ENCODE measurements around the gene SFPQ. TPM values are rescaled to one million over a fixed set of nuclear protein-coding genes. Genes with fewer than 3 reads are reported as not detected.
"Not testable (repeated sequence)": the region's sequence is repeated elsewhere in the genome, so short reads cannot be mapped to it uniquely, and the experiment has no call there.

SFPQ gene
- total and polyA plus RNA-seq, 2 donors (not counting 1 experiment from before 2014, with no cell fraction given), result 192 to 411 TPM

GRCh38 chr1:35137590-35137989 lies 55.4 kb downstream of the SFPQ start:
- H3K79me2 ChIP-seq (ENCODE audit: control insufficient read depth, insufficient read depth, low read length); CTCF ChIA-PET; H3K9me3 ChIP-seq (ENCODE audit: control extremely low read depth in 1 of 3, control insufficient read depth in 2 of 3, insufficient read depth in 1 of 3, low read length in 2 of 3); H3K27ac Mint-ChIP-seq; H3K27me3 ChIP-seq (replicated peaks in 1 of 4; ENCODE audit: control extremely low read depth in 1 of 4, control insufficient read depth in 3 of 4, insufficient read depth in 4 of 4, low read length in 3 of 4); POLR2A ChIA-PET; H3K9ac ChIP-seq (ENCODE audit: low read length); H3K4me1 Mint-ChIP-seq; H2AFZ ChIP-seq (ENCODE audit: insufficient read depth, low read depth, low read length, poor library complexity, severe bottlenecking); H4K20me1 ChIP-seq (ENCODE audit: control insufficient read depth, insufficient read depth, low read length, poor library complexity, severe bottlenecking); H3K36me3 ChIP-seq (replicated peaks in 1 of 2; ENCODE audit: control extremely low read depth in 1 of 2, control insufficient read depth in 1 of 2, extremely low read depth in 1 of 2, insufficient read depth in 2 of 2, low read length in 1 of 2); DNase-seq; H3K9me3 Mint-ChIP-seq (ENCODE audit: insufficient read depth); H3K27ac ChIP-seq (ENCODE audit: low read length in 2 of 2); H3K4me3 Mint-ChIP-seq; ATAC-seq (ENCODE audit: low read depth); intact Hi-C loops (cut with micrococcal nuclease); H3K4me2 ChIP-seq (replicated peaks; ENCODE audit: low read depth, low read length, poor library complexity, severe bottlenecking); H3K4me1 ChIP-seq (ENCODE audit: control insufficient read depth in 2 of 2, insufficient read depth in 2 of 2, low read length in 2 of 2); H3K4me3 ChIP-seq (ENCODE audit: control extremely low read depth in 1 of 5, extremely low read depth in 1 of 5, insufficient read depth in 1 of 5, low read depth in 2 of 5, low read length in 4 of 5): not testable (repeated sequence)
- 98% methylated on average over 5 of the region's 5 CpGs for WGBS (ENCODE audit: insufficient coverage)
- H3K27me3 Mint-ChIP-seq, result peaks cover 18% of the 10 kb centered on the region

GRCh38 chr1:35136780-35137179 lies 56.2 kb downstream of the SFPQ start:
- CTCF ChIA-PET, result no interaction called here
- no peak for ATAC-seq (ENCODE audit: low read depth)

More at GRCh38 chr1:35136780-35137179, 56.2 kb downstream of the SFPQ start:
- Histone ChIP-seq H2AFZ (ENCODE audit: insufficient read depth, low read depth, low read length, poor library complexity, severe bottlenecking) (no peak overlapping the region), H3K4me1 (ENCODE audit: control insufficient read depth in 2 of 2, insufficient read depth in 2 of 2, low read length in 2 of 2) (no peaks in the 10 kb centered on the region), H3K4me2 (replicated peaks; ENCODE audit: low read depth, low read length, poor library complexity, severe bottlenecking) (no peak overlapping the region), H3K9ac (ENCODE audit: low read length) (no peak overlapping the region), H3K27ac (ENCODE audit: low read length in 2 of 2) (no peak overlapping the region), H3K36me3 (replicated peaks in 1 of 2; ENCODE audit: control extremely low read depth in 1 of 2, control insufficient read depth in 1 of 2, extremely low read depth in 1 of 2, insufficient read depth in 2 of 2, low read length in 1 of 2) (no peaks in the 10 kb centered on the region), H3K4me3 (ENCODE audit: control extremely low read depth in 1 of 5, extremely low read depth in 1 of 5, insufficient read depth in 1 of 5, low read depth in 2 of 5, low read length in 4 of 5) (no peak overlapping the region), H3K9me3 (ENCODE audit: control extremely low read depth in 1 of 3, control insufficient read depth in 2 of 3, insufficient read depth in 1 of 3, low read length in 2 of 3) (no peaks in the 10 kb centered on the region), H4K20me1 (ENCODE audit: control insufficient read depth, insufficient read depth, low read length, poor library complexity, severe bottlenecking) (no peaks in the 10 kb centered on the region), H3K79me2 (ENCODE audit: control insufficient read depth, insufficient read depth, low read length) (no peaks in the 10 kb centered on the region), H3K27me3 (replicated peaks in 1 of 4; ENCODE audit: control extremely low read depth in 1 of 4, control insufficient read depth in 3 of 4, insufficient read depth in 4 of 4, low read length in 3 of 4) (no peaks in the 10 kb centered on the region)
- POLR2A ChIA-PET, result no interaction called here
- H3K9me3 Mint-ChIP-seq (ENCODE audit: insufficient read depth), result no peaks in the 10 kb centered on the region
- intact Hi-C loops (cut with micrococcal nuclease), result no loop called here
- no peak for DNase-seq
- H3K27me3 Mint-ChIP-seq, result peaks cover 15% of the 10 kb centered on the region
- no peak overlapping the region for H3K27ac Mint-ChIP-seq
- 94% methylated on average over 3 of the region's 3 CpGs for WGBS (ENCODE audit: insufficient coverage)
- TF ChIP-seq EZH2 (IDR thresholded peaks at IDR 0.05; ENCODE audit: borderline replicate concordance, insufficient read depth, low read depth, low read length, poor library complexity, severe bottlenecking) (no peak), CTCF (IDR thresholded peaks at IDR 0.05) (no peak)
- H3K4me1 Mint-ChIP-seq, result no peaks in the 10 kb centered on the region
- no peak overlapping the region for H3K4me3 Mint-ChIP-seq

Small RNA genes lying within 50 kb of the gene (small RNA-seq; reads per million reads assigned to genes)
- gene RF00019 (ENCODE audit: insufficient read length, low read depth, low replicate concordance), result not detected

Other genes starting within 250 kb of the SFPQ start
- gene TMEM35B, start 207.8 kb downstream of the SFPQ start, total RNA-seq, result 15.9 and 19.6 TPM in 2 replicates
- 9.9 and 16.2 TPM in 2 replicates for gene TMEM35B, start 207.8 kb downstream of the SFPQ start, polyA plus RNA-seq
- gene ZMYM6, start 161.2 kb downstream of the SFPQ start, total RNA-seq, result 54.3 and 60.2 TPM in 2 replicates
- gene ZMYM6, start 161.2 kb downstream of the SFPQ start, polyA plus RNA-seq, result 13.7 and 28.5 TPM in 2 replicates
- gene ZMYM1, start 113.8 kb downstream of the SFPQ start, total RNA-seq, result 17.6 and 18.3 TPM in 2 replicates
- 5.7 and 9.0 TPM in 2 replicates for gene ZMYM1, start 113.8 kb downstream of the SFPQ start, polyA plus RNA-seq
- 44.8 and 45.2 TPM in 2 replicates for gene ZMYM4, start 75.6 kb upstream of the SFPQ start, total RNA-seq
- gene ZMYM4, start 75.6 kb upstream of the SFPQ start, polyA plus RNA-seq, result 7.2 and 12.5 TPM in 2 replicates